Activated T-cell treated with anti-CD3 and anti-CD28 coated beads, Interleukin-2, amount 50 U/mL, for 48 hours (primary cell): ENCODE data around the gene MYRIP.
"Not testable (repeated sequence)": the region's sequence is repeated elsewhere in the genome, so short reads cannot be mapped to it uniquely, and the experiment has no call there.

ENCODE experiments used
- DNase-seq, 2 experiments: peaks; one replicate each; pipeline ENCODE4 v3.0.0-alpha.2; 2020

MYRIP gene

GRCh38 chr3:39808467-39809180 is 785 bp upstream of the MYRIP start:
- DNase-seq: no peak

- peak in 1 of 2 experiments; percentile 17 for DNase-seq
Measured at GRCh38 chr3:39809995-39810595, 686 bp downstream of the MYRIP start.

- no peak for DNase-seq
Measured at GRCh38 chr3:39810647-39811161, 1.3 kb downstream of the MYRIP start.

GRCh38 chr3:39811561-39811960 is 2.2 kb downstream of the MYRIP start:
- no peak for DNase-seq

GRCh38 chr3:39812537-39812936 is 3.1 kb downstream of the MYRIP start:
- DNase-seq: no peak

GRCh38 chr3:39814007-39814406 is 4.6 kb downstream of the MYRIP start:
- no peak for DNase-seq

- DNase-seq: no peak
Measured at GRCh38 chr3:39819899-39820298, 10.5 kb downstream of the MYRIP start.

- not testable (repeated sequence) for DNase-seq
Measured at GRCh38 chr3:39833764-39834163, 24.4 kb downstream of the MYRIP start.

- DNase-seq: no peak
Measured at GRCh38 chr3:39839484-39839883, 30.1 kb downstream of the MYRIP start.

GRCh38 chr3:39843440-39843839 is 34.0 kb downstream of the MYRIP start:
- no peak for DNase-seq

GRCh38 chr3:39848365-39848764 is 39.0 kb downstream of the MYRIP start:
- DNase-seq: no peak

- DNase-seq: no peak
Measured at GRCh38 chr3:39849992-39850715, 40.7 kb downstream of the MYRIP start.

- no peak for DNase-seq
Measured at GRCh38 chr3:39850716-39851032, 41.3 kb downstream of the MYRIP start.

GRCh38 chr3:39855517-39855916 is 46.1 kb downstream of the MYRIP start:
- DNase-seq: no peak

GRCh38 chr3:39869890-39870289 is 60.5 kb downstream of the MYRIP start:
- no peak for DNase-seq

- no peak for DNase-seq
Measured at GRCh38 chr3:39870706-39871105, 61.3 kb downstream of the MYRIP start.

GRCh38 chr3:39879581-39879980 is 70.2 kb downstream of the MYRIP start:
- no peak for DNase-seq

GRCh38 chr3:39882111-39882510 is 72.7 kb downstream of the MYRIP start:
- DNase-seq: no peak

- no peak for DNase-seq
Measured at GRCh38 chr3:39892068-39892467, 82.7 kb downstream of the MYRIP start.

GRCh38 chr3:39896184-39896583 is 86.8 kb downstream of the MYRIP start:
- DNase-seq: no peak

GRCh38 chr3:39900462-39901002 is 91.1 kb downstream of the MYRIP start:
- DNase-seq: no peak

- no peak for DNase-seq
Measured at GRCh38 chr3:39903253-39903652, 93.8 kb downstream of the MYRIP start.

- no peak for DNase-seq
Measured at GRCh38 chr3:39905788-39906187, 96.4 kb downstream of the MYRIP start.

GRCh38 chr3:39907981-39908380 is 98.6 kb downstream of the MYRIP start:
- no peak for DNase-seq
